ENCODE data around the gene NUP58.

Gene NUP58

GRCh38 chr13:25301347-25302113 lies at the start of gene NUP58:
TSS of gene NUP58 (plus strand) at chr13:25301625. CDS start at chr13:25301774, 149 bp downstream.
- DNase-seq (ENCODE audit: low read depth): peak; percentile 96

- no peak for DNase-seq (ENCODE audit: low read depth)
Observed at GRCh38 chr13:25252225-25252624, 49.2 kb upstream of the NUP58 start.

- DNase-seq (ENCODE audit: low read depth): no peak
Observed at GRCh38 chr13:25252752-25253151, 48.7 kb upstream of the NUP58 start.

GRCh38 chr13:25253702-25254101 lies 47.7 kb upstream of the NUP58 start:
- DNase-seq (ENCODE audit: low read depth): peak; percentile 8

GRCh38 chr13:25262261-25262660 lies 39.2 kb upstream of the NUP58 start:
- no peak for DNase-seq (ENCODE audit: low read depth)

GRCh38 chr13:25266706-25267105 lies 34.7 kb upstream of the NUP58 start:
- no peak for DNase-seq (ENCODE audit: low read depth)

GRCh38 chr13:25267715-25268114 lies 33.7 kb upstream of the NUP58 start:
- peak; percentile 8 for DNase-seq (ENCODE audit: low read depth)

GRCh38 chr13:25268561-25268960 lies 32.9 kb upstream of the NUP58 start:
- DNase-seq (ENCODE audit: low read depth): no peak

- DNase-seq (ENCODE audit: low read depth): no peak
Observed at GRCh38 chr13:25276748-25277147, 24.7 kb upstream of the NUP58 start.

- DNase-seq (ENCODE audit: low read depth): no peak
Observed at GRCh38 chr13:25280396-25280795, 21.0 kb upstream of the NUP58 start.

GRCh38 chr13:25281193-25281934 lies 20.1 kb upstream of the NUP58 start:
- no peak for DNase-seq (ENCODE audit: low read depth)

GRCh38 chr13:25281935-25282332 lies 19.5 kb upstream of the NUP58 start:
- DNase-seq (ENCODE audit: low read depth): no peak

- peak; percentile 35 for DNase-seq (ENCODE audit: low read depth)
Observed at GRCh38 chr13:25286308-25286968, 15.0 kb upstream of the NUP58 start.

- DNase-seq (ENCODE audit: low read depth): peak; percentile 87
Observed at GRCh38 chr13:25286969-25287961, 14.2 kb upstream of the NUP58 start, which contains the start of gene MTMR6. TSS of gene MTMR6 (minus strand) at chr13:25287488. CDS start at chr13:25287247, 241 bp downstream.

GRCh38 chr13:25288966-25289365 lies 12.5 kb upstream of the NUP58 start:
- DNase-seq (ENCODE audit: low read depth): no peak

GRCh38 chr13:25291691-25292090 lies 9.7 kb upstream of the NUP58 start:
- no peak for DNase-seq (ENCODE audit: low read depth)

- no peak for DNase-seq (ENCODE audit: low read depth)
Observed at GRCh38 chr13:25292301-25292700, 9.1 kb upstream of the NUP58 start.

GRCh38 chr13:25295228-25295627 lies 6.2 kb upstream of the NUP58 start:
- no peak for DNase-seq (ENCODE audit: low read depth)

GRCh38 chr13:25295701-25296100 lies 5.7 kb upstream of the NUP58 start:
- no peak for DNase-seq (ENCODE audit: low read depth)

GRCh38 chr13:25300861-25301346 lies 521 bp upstream of the NUP58 start:
- DNase-seq (ENCODE audit: low read depth): no peak

- DNase-seq (ENCODE audit: low read depth): no peak
Observed at GRCh38 chr13:25302121-25302520, 696 bp downstream of the NUP58 start.
